ENCODE results near the gene PUM2.

Gene PUM2

GRCh38 chr2:20229322-20230113 lies 121.1 kb downstream of the PUM2 start:
- DNase-seq, result no peak

- no peak for DNase-seq
Observed at GRCh38 chr2:20227894-20228505, 122.6 kb downstream of the PUM2 start.

- no peak for DNase-seq
Observed at GRCh38 chr2:20226152-20226545, 124.5 kb downstream of the PUM2 start.

- DNase-seq, result no peak
Observed at GRCh38 chr2:20225294-20226151, 125.1 kb downstream of the PUM2 start.

- no peak for DNase-seq
Observed at GRCh38 chr2:20224716-20225293, 125.8 kb downstream of the PUM2 start, which contains the start of gene SDC1. SDC1 (minus strand) TSS chr2:20225130; CDS start chr2:20224867, 263 bp downstream.

- no peak for DNase-seq
Observed at GRCh38 chr2:20224164-20224715, 126.4 kb downstream of the PUM2 start.

GRCh38 chr2:20223407-20224163 lies 127.1 kb downstream of the PUM2 start:
- DNase-seq, result no peak

GRCh38 chr2:20222769-20223406 lies 127.8 kb downstream of the PUM2 start:
- DNase-seq, result no peak

- no peak for DNase-seq
Observed at GRCh38 chr2:20222014-20222768, 128.5 kb downstream of the PUM2 start.

- no peak for DNase-seq
Observed at GRCh38 chr2:20221555-20221973, 129.1 kb downstream of the PUM2 start.

GRCh38 chr2:20220806-20221554 lies 129.7 kb downstream of the PUM2 start:
- DNase-seq, result no peak

- no peak for DNase-seq
Observed at GRCh38 chr2:20219763-20220380, 130.8 kb downstream of the PUM2 start.

- DNase-seq, result no peak
Observed at GRCh38 chr2:20218331-20219320, 132.0 kb downstream of the PUM2 start.

- no peak for DNase-seq
Observed at GRCh38 chr2:20217041-20217970, 133.3 kb downstream of the PUM2 start.

GRCh38 chr2:20216130-20217025 lies 134.3 kb downstream of the PUM2 start:
- no peak for DNase-seq

Measured in effector CD4-positive, alpha-beta T cell (primary cell).